Mesendoderm (in vitro differentiated cells): ENCODE results near the gene HIPK3.

Source experiments
- DNase-seq: peaks from one replicate; pipeline ENCODE4 v3.0.0; 2013
- H2AK5ac ChIP-seq: 2 replicates; pipeline ENCODE4 v1.6.1; 2013; ENCODE audit warnings: low read length, inconsistent platforms
- H2BK120ac ChIP-seq: 2 replicates; pipeline ENCODE4 v1.6.1; 2013; ENCODE audit warnings: low read depth, mild to moderate bottlenecking, low read length, moderate library complexity, mixed read lengths
- H2BK15ac ChIP-seq: replicated peaks from 2 replicates; pipeline ENCODE4 v1.6.1; 2013; ENCODE audit warnings: low read depth, mild to moderate bottlenecking, moderate library complexity
- H2BK5ac ChIP-seq: 2 replicates; pipeline ENCODE4 v1.6.1; 2013; ENCODE audit warnings: low read length, inconsistent platforms
- H3K18ac ChIP-seq: 2 replicates; pipeline ENCODE4 v1.6.1; 2013; ENCODE audit warnings: mild to moderate bottlenecking, low read length, mixed read lengths
- H3K23ac ChIP-seq: one replicate; pipeline ENCODE4 v1.6.1; 2013; ENCODE audit warnings: low read length
- H3K27ac ChIP-seq: 2 replicates; pipeline ENCODE4 v1.5.1; 2013; ENCODE audit warnings: low read depth, mild to moderate bottlenecking, inconsistent platforms, low read length, moderate library complexity
- H3K27me3 ChIP-seq: 2 replicates; pipeline ENCODE4 v1.6.1; 2013; ENCODE audit warnings: low read length, control low read depth, mild to moderate bottlenecking, inconsistent platforms; ENCODE audit not compliant: insufficient read depth, poor library complexity
- H3K36me3 ChIP-seq: 2 replicates; pipeline ENCODE4 v1.6.1; 2013; ENCODE audit warnings: low read length, inconsistent platforms; ENCODE audit not compliant: control insufficient read depth, insufficient read depth
- H3K4ac ChIP-seq: one replicate; pipeline ENCODE4 v1.6.1; 2013; ENCODE audit warnings: low read depth, mild to moderate bottlenecking, low read length, moderate library complexity
- H3K4me1 ChIP-seq: 2 replicates; pipeline ENCODE4 v1.6.1; 2013; ENCODE audit warnings: low read depth, low read length, inconsistent platforms; ENCODE audit not compliant: control insufficient read depth
- H3K4me2 ChIP-seq: 2 replicates; pipeline ENCODE4 v1.6.1; 2013; ENCODE audit warnings: low read length
- H3K4me3 ChIP-seq: 2 replicates; pipeline ENCODE4 v1.5.1; 2013; ENCODE audit warnings: mild to moderate bottlenecking, low read length
- H3K56ac ChIP-seq: one replicate; pipeline ENCODE4 v1.6.1; 2013; ENCODE audit warnings: low read length
- H3K79me1 ChIP-seq: 2 replicates; pipeline ENCODE4 v1.6.1; 2013; ENCODE audit warnings: low read length, inconsistent platforms
- H3K79me2 ChIP-seq: 2 replicates; pipeline ENCODE4 v1.6.1; 2013; ENCODE audit warnings: mild to moderate bottlenecking, low read length; ENCODE audit not compliant: control insufficient read depth, insufficient read depth
- H3K9ac ChIP-seq: 2 replicates; pipeline ENCODE4 v1.6.1; 2013; ENCODE audit warnings: low read length, inconsistent platforms
- H4K5ac ChIP-seq: one replicate; pipeline ENCODE4 v1.6.1; 2013; ENCODE audit warnings: low read length
- H4K8ac ChIP-seq: one replicate; pipeline ENCODE4 v1.6.1; 2013; ENCODE audit warnings: low read depth, mild to moderate bottlenecking, control low read depth, low read length, moderate library complexity
- WGBS: extraction: QIAGEN DNeasy Blood & Tissue Kit; methylation state at CpG from one replicate; pipeline ENCODE4 v1.1.7; 2013; ENCODE audit warnings: low lambda C conversion rate, missing lambda C conversion rate; ENCODE audit not compliant: insufficient coverage; ENCODE audit errors: extremely low coverage; 5-methylcytosine and 5-hydroxymethylcytosine counted together

HIPK3 gene

DNA sequence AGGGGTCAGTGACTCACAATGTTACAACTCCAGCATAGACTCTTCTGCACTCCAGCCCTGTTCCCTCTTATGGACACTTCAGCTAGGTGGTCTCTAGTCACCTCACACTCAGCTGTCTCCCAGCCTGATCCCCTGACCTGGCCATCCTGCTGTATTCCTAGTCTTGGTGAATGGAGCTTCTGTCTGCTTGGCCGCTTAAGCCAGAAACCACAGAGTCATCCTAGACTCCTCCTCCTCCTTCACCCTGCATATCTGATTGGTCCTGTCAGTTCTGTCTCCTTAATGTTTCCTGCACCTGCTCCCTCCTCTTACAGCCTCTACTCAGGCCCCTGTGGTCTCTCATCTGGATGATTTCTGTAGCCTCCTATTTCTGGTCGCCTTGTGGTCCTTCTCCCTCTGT is 144.9 kb downstream of the HIPK3 start:
- Histone ChIP-seq H3K4me3 (no peak overlapping the region), H3K4me1 (no peaks in the 10 kb centered on the region), H2BK5ac (no peak overlapping the region), H3K9ac (no peak overlapping the region), H3K79me1 (no peaks in the 10 kb centered on the region), H3K27me3 (no peaks in the 10 kb centered on the region), H3K4ac (no peak overlapping the region), H3K36me3 (no peaks in the 10 kb centered on the region), H3K56ac (no peak overlapping the region), H4K5ac (no peak overlapping the region), H3K18ac (no peak overlapping the region), H3K23ac (no peak overlapping the region), H3K4me2 (no peak overlapping the region), H3K27ac (no peak overlapping the region), H3K79me2 (no peaks in the 10 kb centered on the region), H4K8ac (no peak overlapping the region), H2BK120ac (no peak overlapping the region), H2AK5ac (no peak overlapping the region), H2BK15ac (no peak overlapping the region)
- DNase-seq, result no peak
- WGBS, result no CpG with 5 or more reads among the region's 2 CpGs

GRCh38 chr11:33403344-33403743 is 146.2 kb downstream of the HIPK3 start:
- no peaks in the 10 kb centered on the region for H3K27me3 ChIP-seq
- no peak overlapping the region for H3K23ac ChIP-seq
- H2AK5ac ChIP-seq, result no peak overlapping the region
- no peak overlapping the region for H4K5ac ChIP-seq
- WGBS, result no CpG with 5 or more reads among the region's 8 CpGs
- H3K4me3 ChIP-seq, result no peak overlapping the region
- H4K8ac ChIP-seq, result no peak overlapping the region
- H3K9ac ChIP-seq, result no peak overlapping the region
- no peak overlapping the region for H3K27ac ChIP-seq
- H3K79me2 ChIP-seq, result no peaks in the 10 kb centered on the region
- H3K4ac ChIP-seq, result no peak overlapping the region
- H2BK120ac ChIP-seq, result no peak overlapping the region
- H3K79me1 ChIP-seq, result no peaks in the 10 kb centered on the region
- no peaks in the 10 kb centered on the region for H3K4me1 ChIP-seq
- H3K18ac ChIP-seq, result no peak overlapping the region
- H3K36me3 ChIP-seq, result no peaks in the 10 kb centered on the region
- no peak for DNase-seq
- no peak overlapping the region for H3K56ac ChIP-seq
- H3K4me2 ChIP-seq, result no peak overlapping the region
- no peak overlapping the region for H2BK5ac ChIP-seq
- H2BK15ac ChIP-seq, result no peak overlapping the region

DNA sequence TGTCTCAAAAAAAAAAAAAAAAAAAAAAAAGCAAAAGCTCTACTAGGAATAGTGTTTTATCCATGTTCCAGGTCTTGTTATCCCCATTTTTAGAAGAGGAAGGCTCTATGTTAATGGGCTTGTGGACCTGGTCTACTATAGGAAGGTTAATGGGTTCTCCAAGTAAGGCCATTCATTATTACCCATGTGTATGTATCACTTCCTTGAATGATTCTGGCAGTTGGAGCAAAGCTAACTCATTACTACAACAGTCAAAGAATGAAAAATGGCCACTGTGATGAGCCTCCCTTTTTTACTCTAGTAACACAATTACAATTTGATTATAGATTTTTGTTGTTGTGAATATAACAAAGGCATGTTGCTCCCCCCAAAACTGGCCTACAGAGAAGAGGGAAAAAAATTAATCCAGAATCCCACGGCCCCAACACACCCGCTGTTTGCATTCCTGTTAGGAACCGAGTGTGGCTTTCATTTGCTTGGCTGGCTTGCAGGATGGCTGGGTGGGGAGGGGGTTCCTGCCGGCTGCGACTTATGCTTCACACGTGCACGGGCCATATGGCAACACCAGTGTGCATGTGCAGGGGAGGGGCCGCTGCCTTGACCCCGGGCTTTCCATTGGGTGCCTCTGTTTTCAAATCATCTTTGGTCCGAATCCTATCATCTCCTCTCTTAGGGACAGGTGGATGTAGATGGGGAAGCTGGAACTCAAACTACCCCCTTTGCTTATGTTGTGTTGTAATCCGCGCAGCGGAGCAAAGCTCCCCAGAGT is 148.8 kb downstream of the HIPK3 start:
- H2BK15ac ChIP-seq, result no peak overlapping the region
- no peaks in the 10 kb centered on the region for H3K79me1 ChIP-seq

More for the DNA sequence above, 148.8 kb downstream of the HIPK3 start:
- Histone ChIP-seq H3K4ac (no peak overlapping the region), H2BK5ac (no peak overlapping the region), H3K4me1 (no peaks in the 10 kb centered on the region), H4K5ac (no peak overlapping the region), H3K56ac (no peak overlapping the region), H3K23ac (no peak overlapping the region), H3K36me3 (no peaks in the 10 kb centered on the region), H2AK5ac (no peak overlapping the region), H3K4me2 (no peak overlapping the region), H3K18ac (no peak overlapping the region), H2BK120ac (no peak overlapping the region), H3K27ac (no peak overlapping the region), H3K27me3 (no peaks in the 10 kb centered on the region), H3K79me2 (no peaks in the 10 kb centered on the region), H3K4me3 (no peak overlapping the region), H4K8ac (no peak overlapping the region), H3K9ac (no peak overlapping the region)
- WGBS, result no CpG with 5 or more reads among the region's 13 CpGs
- no peak for DNase-seq
